Measurements from ENCODE around the gene CEP170B. TPM values are rescaled to one million over a fixed set of nuclear protein-coding genes. Genes with fewer than 3 reads are reported as not detected.

CEP170B gene
- total RNA-seq (4.9 TPM), polyA plus RNA-seq (19.2 TPM)

GRCh38 chr14:104865081-104865630, at the start of gene CEP170B:
Gene CEP170B (plus strand): TSS chr14:104865268. CDS start chr14:104868451, 3,183 bp downstream.
- Histone ChIP-seq H3K4me1 (ENCODE audit: insufficient read depth) (no peaks in the 10 kb centered on the region), H3K27ac (ENCODE audit: low read depth) (peak within 1 kb of the TSS; percentile 59), H3K4me3 (ENCODE audit: low read depth, low read length) (peak within 1 kb of the TSS; percentile 65), H3K36me3 (ENCODE audit: insufficient read depth) (no peaks in the 10 kb centered on the region)
- under 1% methylated on average over 88 of the region's 88 CpGs for WGBS
- DNase-seq (ENCODE audit: extremely low spot score), result no peak

- Histone ChIP-seq H3K4me1 (ENCODE audit: insufficient read depth) (peaks cover 2% of the 10 kb centered on the region), H3K4me3 (ENCODE audit: low read depth, low read length) (peak overlapping the region; percentile 78), H3K27ac (ENCODE audit: low read depth) (no peak overlapping the region), H3K36me3 (ENCODE audit: insufficient read depth) (no peaks in the 10 kb centered on the region)
- WGBS, result 3% methylated on average over 8 of the region's 8 CpGs
- no peak for DNase-seq (ENCODE audit: extremely low spot score)
Observed at GRCh38 chr14:104816616-104816884, 48.5 kb upstream of the CEP170B start.

GRCh38 chr14:104817930-104818713, 46.9 kb upstream of the CEP170B start:
- Histone ChIP-seq H3K4me3 (ENCODE audit: low read depth, low read length) (no peak overlapping the region), H3K4me1 (ENCODE audit: insufficient read depth) (peaks cover 2% of the 10 kb centered on the region), H3K27ac (ENCODE audit: low read depth) (no peak overlapping the region), H3K36me3 (ENCODE audit: insufficient read depth) (no peaks in the 10 kb centered on the region)
- DNase-seq (ENCODE audit: extremely low spot score), result no peak
- WGBS, result 94% methylated on average over 8 of the region's 8 CpGs

- DNase-seq (ENCODE audit: extremely low spot score), result no peak
- H3K4me3 ChIP-seq (ENCODE audit: low read depth, low read length), result no peak overlapping the region
- peaks cover 2% of the 10 kb centered on the region for H3K4me1 ChIP-seq (ENCODE audit: insufficient read depth)
- no peaks in the 10 kb centered on the region for H3K36me3 ChIP-seq (ENCODE audit: insufficient read depth)
- no peak overlapping the region for H3K27ac ChIP-seq (ENCODE audit: low read depth)
- WGBS, result 89% methylated on average over 9 of the region's 9 CpGs
Observed at GRCh38 chr14:104818714-104819161, 46.3 kb upstream of the CEP170B start.

- H3K27ac ChIP-seq (ENCODE audit: low read depth), result no peak overlapping the region
- no peak for DNase-seq (ENCODE audit: extremely low spot score)
- H3K4me1 ChIP-seq (ENCODE audit: insufficient read depth), result no peaks in the 10 kb centered on the region
- H3K36me3 ChIP-seq (ENCODE audit: insufficient read depth), result no peaks in the 10 kb centered on the region
- WGBS, result 84% methylated on average over 12 of the region's 12 CpGs
- H3K4me3 ChIP-seq (ENCODE audit: low read depth, low read length), result no peak overlapping the region
Observed at GRCh38 chr14:104819361-104819781, 45.7 kb upstream of the CEP170B start.

- WGBS, result 21% methylated on average over 22 of the region's 22 CpGs
- no peaks in the 10 kb centered on the region for H3K36me3 ChIP-seq (ENCODE audit: insufficient read depth)
- DNase-seq (ENCODE audit: extremely low spot score), result no peak
- H3K4me1 ChIP-seq (ENCODE audit: insufficient read depth), result no peaks in the 10 kb centered on the region
- no peak overlapping the region for H3K4me3 ChIP-seq (ENCODE audit: low read depth, low read length)
- H3K27ac ChIP-seq (ENCODE audit: low read depth), result no peak overlapping the region
Observed at GRCh38 chr14:104820669-104821228, 44.3 kb upstream of the CEP170B start.

GRCh38 chr14:104821229-104821945, 43.7 kb upstream of the CEP170B start:
- no peaks in the 10 kb centered on the region for H3K4me1 ChIP-seq (ENCODE audit: insufficient read depth)
- no peak for DNase-seq (ENCODE audit: extremely low spot score)
- no peak overlapping the region for H3K4me3 ChIP-seq (ENCODE audit: low read depth, low read length)
- 63% methylated on average over 23 of the region's 23 CpGs for WGBS
- H3K36me3 ChIP-seq (ENCODE audit: insufficient read depth), result no peaks in the 10 kb centered on the region
- H3K27ac ChIP-seq (ENCODE audit: low read depth), result no peak overlapping the region

GRCh38 chr14:104821971-104822608, 43.0 kb upstream of the CEP170B start:
- no peak for DNase-seq (ENCODE audit: extremely low spot score)
- no peaks in the 10 kb centered on the region for H3K36me3 ChIP-seq (ENCODE audit: insufficient read depth)
- H3K4me1 ChIP-seq (ENCODE audit: insufficient read depth), result no peaks in the 10 kb centered on the region
- H3K4me3 ChIP-seq (ENCODE audit: low read depth, low read length), result no peak overlapping the region
- H3K27ac ChIP-seq (ENCODE audit: low read depth), result no peak overlapping the region
- WGBS, result 84% methylated on average over 27 of the region's 27 CpGs

- Histone ChIP-seq H3K27ac (ENCODE audit: low read depth) (no peak overlapping the region), H3K36me3 (ENCODE audit: insufficient read depth) (no peaks in the 10 kb centered on the region), H3K4me1 (ENCODE audit: insufficient read depth) (no peaks in the 10 kb centered on the region), H3K4me3 (ENCODE audit: low read depth, low read length) (no peak overlapping the region)
- no peak for DNase-seq (ENCODE audit: extremely low spot score)
- WGBS, result 85% methylated on average over 22 of the region's 22 CpGs
Observed at GRCh38 chr14:104822821-104823615, 42.0 kb upstream of the CEP170B start.

- Histone ChIP-seq H3K4me1 (ENCODE audit: insufficient read depth) (no peaks in the 10 kb centered on the region), H3K27ac (ENCODE audit: low read depth) (no peak overlapping the region), H3K36me3 (ENCODE audit: insufficient read depth) (no peaks in the 10 kb centered on the region), H3K4me3 (ENCODE audit: low read depth, low read length) (no peak overlapping the region)
- DNase-seq (ENCODE audit: extremely low spot score), result no peak
- over 99% methylated on average over 2 of the region's 2 CpGs for WGBS
Observed at GRCh38 chr14:104824353-104824997, 40.6 kb upstream of the CEP170B start.

- no peaks in the 10 kb centered on the region for H3K36me3 ChIP-seq (ENCODE audit: insufficient read depth)
Observed at GRCh38 chr14:104826189-104826860, 38.7 kb upstream of the CEP170B start.

GRCh38 chr14:104826861-104827176, 38.2 kb upstream of the CEP170B start:
- Histone ChIP-seq H3K4me1 (ENCODE audit: insufficient read depth) (no peaks in the 10 kb centered on the region), H3K27ac (ENCODE audit: low read depth) (no peak overlapping the region), H3K36me3 (ENCODE audit: insufficient read depth) (no peaks in the 10 kb centered on the region), H3K4me3 (ENCODE audit: low read depth, low read length) (peak overlapping the region; percentile 42)
- WGBS, result 1% methylated on average over 27 of the region's 27 CpGs
- DNase-seq (ENCODE audit: extremely low spot score), result no peak

More at GRCh38 chr14:104826189-104826860, 38.7 kb upstream of the CEP170B start:
- no peak for DNase-seq (ENCODE audit: extremely low spot score)
- WGBS, result under 1% methylated on average over 52 of the region's 54 CpGs
- Histone ChIP-seq H3K4me3 (ENCODE audit: low read depth, low read length) (peak overlapping the region; percentile 42), H3K27ac (ENCODE audit: low read depth) (no peak overlapping the region), H3K4me1 (ENCODE audit: insufficient read depth) (no peaks in the 10 kb centered on the region)

Data from urinary bladder (tissue), 4 donors.